Endometrial microvascular endothelial cells (primary cell): ENCODE data around the gene SEPHS1. TPM values are rescaled to one million over a fixed set of nuclear protein-coding genes. Genes with fewer than 3 reads are reported as not detected.

Experiments
- in situ Hi-C: cut with HindIII; loops from 2 replicates; pipeline ENCODE4 v1.10.0; 2017; ENCODE audit warnings: low sequenced_read_pairs, low pct_unique_long_range_greater_than_20kb; ENCODE audit errors: inconsistent ontology term
- total RNA-seq: library from RNA; depleted of rRNA; stranded (reverse); fragments of >200 nt; gene quantifications from one replicate; pipeline ENCODE4 v1.2.3, GENCODE V29; 2015; ENCODE audit errors: inconsistent ontology term

SEPHS1 gene
- total RNA-seq, 1 donor from 2014 or later: 80.7 TPM

GRCh38 chr10:13365831-13366230, 17.7 kb upstream of the SEPHS1 start:
- in situ Hi-C loops: no loop called here

- in situ Hi-C loops: no loop called here
These were observed 17.1 kb upstream of the SEPHS1 start for GRCh38 chr10:13365243-13365642.

- in situ Hi-C loops: no loop called here
These were observed 12.5 kb upstream of the SEPHS1 start for GRCh38 chr10:13360587-13360986.

- in situ Hi-C loops: no loop called here
These were observed 8.3 kb upstream of the SEPHS1 start for GRCh38 chr10:13356392-13356791.

- in situ Hi-C loops: no loop called here
These were observed 6.7 kb upstream of the SEPHS1 start for GRCh38 chr10:13354783-13355182.

GRCh38 chr10:13352519-13352918, 4.4 kb upstream of the SEPHS1 start:
- in situ Hi-C loops: no loop called here

GRCh38 chr10:13351340-13351915, 3.3 kb upstream of the SEPHS1 start:
- in situ Hi-C loops: no loop called here

GRCh38 chr10:13349463-13350274, 1.6 kb upstream of the SEPHS1 start:
- in situ Hi-C loops: no loop called here

- in situ Hi-C loops: no loop called here
These were observed 465 bp downstream of the SEPHS1 start for GRCh38 chr10:13347500-13348156.

GRCh38 chr10:13347043-13347499, 1.0 kb downstream of the SEPHS1 start:
- in situ Hi-C loops: no loop called here

- in situ Hi-C loops: no loop called here
These were observed 1.6 kb downstream of the SEPHS1 start for GRCh38 chr10:13346283-13347042.

GRCh38 chr10:13340626-13341376, 7.3 kb downstream of the SEPHS1 start:
- in situ Hi-C loops: no loop called here

- in situ Hi-C loops: no loop called here
These were observed 8.0 kb downstream of the SEPHS1 start for GRCh38 chr10:13340068-13340467.

- in situ Hi-C loops: no loop called here
These were observed 9.5 kb downstream of the SEPHS1 start for GRCh38 chr10:13338390-13339110.

- in situ Hi-C loops: no loop called here
These were observed 10.3 kb downstream of the SEPHS1 start for GRCh38 chr10:13337827-13338196.

- in situ Hi-C loops: no loop called here
These were observed 10.8 kb downstream of the SEPHS1 start for GRCh38 chr10:13337128-13337826.

- in situ Hi-C loops: no loop called here
These were observed 12.2 kb downstream of the SEPHS1 start for GRCh38 chr10:13335881-13336280.
